Measurements from ENCODE around the gene TBXA2R.

Gene TBXA2R

DNA sequence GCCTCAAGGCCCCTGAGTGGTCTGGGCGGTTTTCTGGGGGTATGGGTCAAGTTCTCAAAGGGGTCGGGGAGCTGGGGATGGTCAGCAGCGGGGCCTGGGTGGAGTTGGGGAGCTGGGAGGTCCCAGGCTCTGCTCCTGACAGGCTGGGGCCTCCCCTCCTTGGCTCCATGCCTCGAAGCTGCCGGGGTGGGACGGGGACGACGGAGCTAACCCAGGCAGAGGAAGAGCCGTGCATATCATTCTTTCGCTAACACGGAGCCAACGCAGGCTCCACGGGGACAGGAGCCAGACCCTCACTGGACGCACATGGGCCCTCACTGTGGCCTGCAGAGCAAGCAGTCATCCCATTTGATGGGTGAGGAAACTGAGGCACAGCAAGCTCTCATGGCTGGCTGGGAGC, 45.7 kb upstream of the TBXA2R start:
- no peak for TF ChIP-seq TCF12 (IDR thresholded peaks at IDR 0.05; ENCODE audit: low read depth)
- no peak for TF ChIP-seq NFIC (IDR thresholded peaks at IDR 0.05)

DNA sequence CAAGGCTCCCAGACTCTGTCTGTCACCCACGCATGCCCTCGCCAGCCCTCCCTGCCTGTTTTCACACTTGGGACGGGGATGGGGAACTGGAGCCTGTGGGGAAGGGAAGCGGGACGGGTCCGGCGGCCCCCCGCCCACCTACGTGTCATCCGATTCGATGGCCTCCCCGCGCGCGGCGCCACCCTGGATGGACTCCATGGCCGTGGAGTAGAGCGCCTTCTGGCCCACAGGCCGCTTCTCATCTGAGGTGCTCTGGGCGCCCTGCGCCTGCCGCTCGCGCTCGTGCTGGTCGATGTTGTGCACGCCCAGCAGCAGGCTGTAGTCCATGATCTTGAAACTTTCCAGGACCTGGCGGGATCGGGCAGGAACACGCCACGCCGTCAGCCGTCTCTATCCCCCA, 45.0 kb upstream of the TBXA2R start:
- TF ChIP-seq REST (IDR thresholded peaks at IDR 0.05; ENCODE audit: low read depth) (no peak), EP300 (IDR thresholded peaks at IDR 0.05; ENCODE audit: borderline replicate concordance) (no peak), CEBPB (IDR thresholded peaks at IDR 0.05) (no peak), TCF12 (IDR thresholded peaks at IDR 0.05; ENCODE audit: low read depth) (no peak), RAD21 (IDR thresholded peaks at IDR 0.05; ENCODE audit: low read depth) (no peak), NFIC (IDR thresholded peaks at IDR 0.05) (no peak), FOXM1 (IDR thresholded peaks at IDR 0.05; ENCODE audit: borderline replicate concordance, low read depth) (no peak), TAF1 (IDR thresholded peaks at IDR 0.05; ENCODE audit: low read depth) (no peak), ZBTB7A (IDR thresholded peaks at IDR 0.05; ENCODE audit: low read depth) (no peak), CREB1 (IDR thresholded peaks at IDR 0.05; ENCODE audit: low read depth) (no peak), EGR1 (IDR thresholded peaks at IDR 0.05) (no peak), USF1 (IDR thresholded peaks at IDR 0.05) (no peak), YY1 (IDR thresholded peaks at IDR 0.05; ENCODE audit: low read depth) (no peak), TEAD4 (IDR thresholded peaks at IDR 0.05) (no peak)
- TF ChIP-seq, protein P1, sequence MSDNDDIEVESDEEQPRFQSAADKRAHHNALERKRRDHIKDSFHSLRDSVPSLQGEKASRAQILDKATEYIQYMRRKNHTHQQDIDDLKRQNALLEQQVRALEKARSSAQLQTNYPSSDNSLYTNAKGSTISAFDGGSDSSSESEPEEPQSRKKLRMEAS (IDR thresholded peaks at IDR 0.05) = no peak

DNA sequence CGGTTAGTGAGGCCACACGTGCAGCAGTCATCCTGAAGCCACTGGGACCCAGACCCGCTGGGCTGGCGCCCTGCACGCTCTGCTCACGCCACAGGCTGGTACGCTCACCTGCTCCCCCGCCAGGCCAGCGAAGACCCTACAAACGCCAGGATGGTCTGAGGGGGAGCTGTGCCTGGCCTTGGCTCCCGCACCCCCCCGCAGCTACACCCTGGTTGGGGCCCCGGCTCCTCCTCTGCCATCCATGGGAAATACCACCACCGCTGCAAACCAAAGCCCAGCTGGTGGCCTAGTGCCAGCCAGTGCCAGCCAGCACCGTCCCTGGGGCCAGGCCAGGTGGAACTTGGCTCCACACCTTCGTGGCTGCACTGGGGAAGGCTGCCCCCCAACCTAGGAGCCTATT, 43.2 kb upstream of the TBXA2R start:
- no peak for TF ChIP-seq ZBTB7A (IDR thresholded peaks at IDR 0.05; ENCODE audit: low read depth)

DNA sequence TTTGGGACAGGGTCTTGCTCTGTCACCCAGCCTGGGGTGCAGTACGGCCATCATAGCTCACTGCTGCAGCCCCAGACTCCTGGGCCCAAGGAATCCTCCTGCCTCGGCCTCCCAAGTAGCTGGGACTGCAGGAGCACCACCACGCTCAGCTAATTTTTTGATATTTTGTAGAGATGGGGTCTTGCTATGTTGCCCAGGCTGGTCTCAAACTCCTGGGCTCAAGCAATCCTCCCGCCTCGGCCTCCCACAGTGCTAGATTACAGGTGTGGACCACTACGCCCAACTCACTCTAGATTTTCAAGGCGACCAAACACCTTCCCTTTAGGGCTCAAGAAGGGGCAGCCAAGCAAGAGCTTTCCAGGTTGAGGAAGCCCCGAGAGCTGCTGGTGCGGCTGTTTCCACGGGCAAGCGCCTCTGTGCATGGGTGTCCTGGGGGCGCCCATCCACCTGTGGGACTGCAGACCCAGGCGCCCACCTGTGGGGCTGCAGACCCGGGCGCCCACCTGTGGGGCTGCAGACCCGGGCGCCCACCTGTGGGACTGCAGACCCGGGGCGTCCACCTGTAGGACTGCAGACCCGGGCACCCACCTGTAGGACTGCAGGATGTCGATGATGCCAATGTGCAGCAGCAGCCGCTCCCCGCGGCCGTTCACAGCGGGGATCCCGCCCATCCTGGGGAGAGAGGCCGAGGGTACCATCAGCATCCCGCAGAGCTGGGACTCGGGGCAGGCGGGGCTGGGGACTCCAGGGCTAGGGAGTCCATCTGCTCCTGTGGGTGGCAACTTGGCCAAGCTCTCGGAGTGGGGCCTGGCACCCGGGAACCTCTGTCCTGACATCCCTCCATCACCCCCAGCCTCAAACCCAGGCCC, 41.6 kb upstream of the TBXA2R start:
- TF ChIP-seq NFIC (IDR thresholded peaks at IDR 0.05) (no peak), TAF1 (IDR thresholded peaks at IDR 0.05; ENCODE audit: low read depth) (no peak), EGR1 (IDR thresholded peaks at IDR 0.05) (no peak), CEBPB (IDR thresholded peaks at IDR 0.05) (no peak), FOXM1 (IDR thresholded peaks at IDR 0.05; ENCODE audit: borderline replicate concordance, low read depth) (no peak), CREB1 (IDR thresholded peaks at IDR 0.05; ENCODE audit: low read depth) (no peak), RAD21 (IDR thresholded peaks at IDR 0.05; ENCODE audit: low read depth) (no peak), ZBTB7A (IDR thresholded peaks at IDR 0.05; ENCODE audit: low read depth) (no peak), EP300 (IDR thresholded peaks at IDR 0.05; ENCODE audit: borderline replicate concordance) (no peak), TEAD4 (IDR thresholded peaks at IDR 0.05) (no peak), YY1 (IDR thresholded peaks at IDR 0.05; ENCODE audit: low read depth) (no peak)
- TF ChIP-seq, protein P1 (IDR thresholded peaks at IDR 0.05) = no peak

- TF ChIP-seq REST (IDR thresholded peaks at IDR 0.05; ENCODE audit: low read depth) (no peak), TEAD4 (IDR thresholded peaks at IDR 0.05) (no peak), RAD21 (IDR thresholded peaks at IDR 0.05; ENCODE audit: low read depth) (no peak), CREB1 (IDR thresholded peaks at IDR 0.05; ENCODE audit: low read depth) (no peak), FOXM1 (IDR thresholded peaks at IDR 0.05; ENCODE audit: borderline replicate concordance, low read depth) (no peak), ZBTB7A (IDR thresholded peaks at IDR 0.05; ENCODE audit: low read depth) (no peak), NFIC (IDR thresholded peaks at IDR 0.05) (no peak), EGR1 (IDR thresholded peaks at IDR 0.05) (no peak), CEBPB (IDR thresholded peaks at IDR 0.05) (no peak), TAF1 (IDR thresholded peaks at IDR 0.05; ENCODE audit: low read depth) (no peak), TCF12 (IDR thresholded peaks at IDR 0.05; ENCODE audit: low read depth) (no peak), EP300 (IDR thresholded peaks at IDR 0.05; ENCODE audit: borderline replicate concordance) (no peak), YY1 (IDR thresholded peaks at IDR 0.05; ENCODE audit: low read depth) (no peak), USF1 (IDR thresholded peaks at IDR 0.05) (no peak)
- TF ChIP-seq, protein P1 (IDR thresholded peaks at IDR 0.05) = no peak
Observed at GRCh38 chr19:3646336-3647092, 39.8 kb upstream of the TBXA2R start.

Measured in Ishikawa (cell line).